Measurements from ENCODE around the gene CABP5.

Gene CABP5

DNA sequence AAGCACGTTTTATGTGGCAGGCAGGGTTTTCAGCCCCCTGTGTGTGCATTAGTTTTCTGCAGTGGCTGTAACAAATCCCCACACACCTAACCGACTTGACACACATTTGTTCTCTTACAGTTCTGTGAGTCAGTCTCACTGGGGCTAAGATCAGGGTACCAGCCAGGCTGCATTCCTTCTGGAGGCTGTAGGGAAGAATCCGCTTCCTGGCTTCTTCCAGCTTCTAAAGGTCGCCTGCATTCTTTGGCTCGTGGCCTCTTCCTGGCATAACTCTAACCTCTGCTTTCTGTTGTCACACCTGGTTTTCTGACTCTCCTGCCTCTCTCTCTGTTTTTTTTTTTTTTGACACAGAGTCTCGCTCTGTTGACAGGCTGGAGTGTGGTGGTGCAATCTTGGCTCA lies 43.0 kb downstream of the CABP5 start:
- TF ChIP-seq, protein P1, sequence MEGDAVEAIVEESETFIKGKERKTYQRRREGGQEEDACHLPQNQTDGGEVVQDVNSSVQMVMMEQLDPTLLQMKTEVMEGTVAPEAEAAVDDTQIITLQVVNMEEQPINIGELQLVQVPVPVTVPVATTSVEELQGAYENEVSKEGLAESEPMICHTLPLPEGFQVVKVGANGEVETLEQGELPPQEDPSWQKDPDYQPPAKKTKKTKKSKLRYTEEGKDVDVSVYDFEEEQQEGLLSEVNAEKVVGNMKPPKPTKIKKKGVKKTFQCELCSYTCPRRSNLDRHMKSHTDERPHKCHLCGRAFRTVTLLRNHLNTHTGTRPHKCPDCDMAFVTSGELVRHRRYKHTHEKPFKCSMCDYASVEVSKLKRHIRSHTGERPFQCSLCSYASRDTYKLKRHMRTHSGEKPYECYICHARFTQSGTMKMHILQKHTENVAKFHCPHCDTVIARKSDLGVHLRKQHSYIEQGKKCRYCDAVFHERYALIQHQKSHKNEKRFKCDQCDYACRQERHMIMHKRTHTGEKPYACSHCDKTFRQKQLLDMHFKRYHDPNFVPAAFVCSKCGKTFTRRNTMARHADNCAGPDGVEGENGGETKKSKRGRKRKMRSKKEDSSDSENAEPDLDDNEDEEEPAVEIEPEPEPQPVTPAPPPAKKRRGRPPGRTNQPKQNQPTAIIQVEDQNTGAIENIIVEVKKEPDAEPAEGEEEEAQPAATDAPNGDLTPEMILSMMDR (IDR thresholded peaks at IDR 0.05; ENCODE audit: low read depth, low read length), result no peak

GRCh38 chr19:47998800-47999199 lies 45.1 kb downstream of the CABP5 start:
- DNase-seq (ENCODE audit: extremely low read depth, low read depth), result no peak
- TF ChIP-seq, protein P1 (IDR thresholded peaks at IDR 0.05; ENCODE audit: low read depth, low read length), result no peak

More for the DNA sequence above, 43.0 kb downstream of the CABP5 start:
- DNase-seq (ENCODE audit: extremely low read depth, low read depth), result no peak

DNA sequence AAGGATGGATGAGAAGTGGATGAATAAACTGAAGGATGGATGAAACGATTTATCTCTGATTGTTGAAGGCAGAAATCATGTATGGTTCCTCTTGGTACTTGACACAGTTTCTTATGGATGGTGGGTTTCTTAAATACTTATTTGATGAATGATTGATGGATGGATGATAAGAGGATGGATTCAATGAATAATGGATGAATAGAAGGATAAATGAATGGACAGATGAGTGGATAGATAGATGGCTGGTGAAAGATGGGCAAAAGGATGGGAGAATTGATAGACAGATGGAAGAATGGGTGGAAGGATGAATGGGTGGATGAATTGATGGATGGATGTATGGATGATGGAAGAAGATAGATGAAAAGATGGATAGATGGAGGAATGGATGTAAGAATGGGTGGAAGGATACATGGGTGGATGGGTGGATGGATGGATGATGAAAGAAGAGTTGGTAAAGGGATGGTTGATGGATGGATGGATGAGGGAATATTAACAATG lies 47.6 kb downstream of the CABP5 start:
- DNase-seq (ENCODE audit: extremely low read depth, low read depth), result no peak
- TF ChIP-seq, protein P1 (IDR thresholded peaks at IDR 0.05; ENCODE audit: low read depth, low read length), result no peak

DNA sequence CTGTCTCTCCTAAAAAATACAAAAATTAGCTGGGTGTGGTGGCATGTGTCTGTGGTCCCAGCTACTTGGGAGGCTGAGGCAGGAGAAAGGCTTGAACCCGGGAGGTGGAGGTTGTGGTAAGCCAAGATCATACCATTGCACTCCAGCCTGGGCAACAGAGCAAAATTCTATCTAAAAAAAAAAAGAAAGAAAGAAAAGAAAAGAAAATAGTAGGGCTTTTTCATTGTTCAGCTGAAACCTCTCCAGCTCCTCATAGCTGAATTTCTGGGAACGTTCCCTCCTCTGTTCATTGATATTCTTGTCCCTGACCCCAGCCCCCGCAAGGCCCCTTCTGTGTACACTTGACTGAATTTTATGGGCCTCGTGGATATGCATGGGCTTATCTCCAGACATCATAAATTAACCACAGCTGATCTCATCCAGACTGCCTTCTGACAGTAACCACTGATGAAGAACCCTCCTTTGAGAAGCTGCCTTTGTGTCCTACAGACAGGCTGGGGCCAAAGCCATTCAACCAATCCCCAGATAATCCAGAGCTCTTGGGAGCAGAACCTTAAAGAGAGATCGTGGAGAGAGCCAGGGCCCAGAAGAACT lies 49.6 kb downstream of the CABP5 start, which contains the start of gene ELSPBP1:
ELSPBP1 (plus strand) TSS at position 424 of the 594 bp plus-strand sequence. CDS start 14,036 bp downstream, outside the sequence.
- no peak for DNase-seq (ENCODE audit: extremely low read depth, low read depth)
- TF ChIP-seq, protein P1 (IDR thresholded peaks at IDR 0.05; ENCODE audit: low read depth, low read length), result no peak

GRCh38 chr19:47992070-47992469 lies 51.8 kb downstream of the CABP5 start, which contains the start of gene BSPH1:
Gene BSPH1, minus strand, starts transcription at chr19:47992170. Its CDS starts 89 bp downstream, at chr19:47992081.
- DNase-seq (ENCODE audit: extremely low read depth, low read depth), result no peak
- TF ChIP-seq, protein P1 (IDR thresholded peaks at IDR 0.05; ENCODE audit: low read depth, low read length), result no peak

DNA sequence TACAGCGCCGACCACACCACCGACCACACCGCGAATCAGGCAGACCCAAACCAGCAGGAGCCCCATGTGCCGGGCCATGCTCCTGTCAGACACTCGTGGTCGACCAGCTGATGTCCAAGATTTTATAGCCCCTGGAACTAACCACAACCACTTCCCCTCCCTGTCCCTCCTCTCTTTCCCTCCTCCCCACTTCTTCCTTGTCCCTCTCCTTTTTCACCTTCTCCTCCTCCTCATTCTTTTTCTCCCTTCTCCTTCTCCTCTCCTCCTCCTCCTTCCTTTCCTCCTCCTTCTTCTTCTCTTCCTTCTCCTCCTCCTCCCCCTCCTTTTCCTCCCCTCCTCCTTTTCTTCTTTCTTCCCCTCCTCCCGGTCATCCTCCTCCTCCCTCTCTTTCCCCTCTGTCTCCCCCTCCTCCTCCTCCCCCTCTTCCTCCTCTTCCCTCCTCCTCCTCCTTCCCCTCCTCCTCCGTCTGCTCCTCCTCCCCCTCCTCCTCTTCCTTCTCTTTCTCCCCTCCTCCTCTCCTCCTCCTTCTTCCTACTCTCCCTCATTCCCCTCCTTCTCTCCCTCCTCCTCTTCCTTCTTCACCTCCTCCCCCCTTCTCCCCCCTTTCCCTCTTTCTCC lies 52.6 kb downstream of the CABP5 start:
- DNase-seq (ENCODE audit: extremely low read depth, low read depth), result no peak
- TF ChIP-seq, protein P1 (IDR thresholded peaks at IDR 0.05; ENCODE audit: low read depth, low read length), result no peak
